A549 treated with ZK216348 at 1 μM for 4 hours (cell line): Measurements from ENCODE around the gene ALG6. TPM values are rescaled to one million over a fixed set of nuclear protein-coding genes. Genes with fewer than 3 reads are reported as not detected.

ENCODE experiments used
- total RNA-seq: library from RNA; stranded (reverse); fragments of 200-300 nt; extraction: Qiagen RNA extraction; gene quantifications from 5 replicates; pipeline ENCODE4 v1.2.3, GENCODE V29; 2022; ENCODE audit warnings: low read depth

ALG6 gene
- total RNA-seq = 3.3 to 6.9 TPM (median 6.3 TPM) in 5 replicates

GRCh38 chr1:63367215-63368103, at the start of gene ALG6:
TSS of gene ALG6 (plus strand) at chr1:63367627. CDS start at chr1:63370978, 3,351 bp downstream.

GRCh38 chr1:63322114-63322943, 45.1 kb upstream of the ALG6 start, which contains the start of gene FOXD3:
TSS of gene FOXD3 (plus strand) at chr1:63322567. CDS start at chr1:63323059, 492 bp downstream.

Other genes starting within 250 kb of the ALG6 start
- gene FOXD3, start 45.1 kb upstream of the ALG6 start, total RNA-seq = 0.75 to 1.3 TPM (median 1.1 TPM) in 5 replicates
- gene ITGB3BP, start 155.6 kb downstream of the ALG6 start, total RNA-seq = 15.2 to 30.5 TPM (median 24.1 TPM) in 5 replicates
- gene EFCAB7, start 155.9 kb downstream of the ALG6 start, total RNA-seq = 1.5 to 3.0 TPM (median 2.8 TPM) in 5 replicates
- 34.9 to 38.5 TPM (median 37.3 TPM) in 5 replicates for gene PGM1, start 225.8 kb downstream of the ALG6 start, total RNA-seq